Thyroid gland (tissue), 4 donors: ENCODE measurements around the gene ARHGAP35.

Experiments used
- POLR2A ChIP-seq, 2 donors: fragments of 450-650 bp; IDR thresholded peaks; one replicate each; pipeline ENCODE4 v1.6.1; 2017; ENCODE audit warnings: antibody characterized with exemption in 2 of 2, mild to moderate bottlenecking in 2 of 2, moderate library complexity in 1 of 2
- TF ChIP-seq, protein P1 (sequence below), 6 experiments: fragments of 200-600 bp in 3 of 6; fragments of 450-650 bp in 3 of 6; sonication (generic) in 3 of 6; IDR thresholded peaks; one replicate each; pipeline ENCODE4 v1.5.1; 2016 to 2019; ENCODE audit warnings: antibody characterized with exemption in 6 of 6, mild to moderate bottlenecking in 2 of 6, inconsistent platforms in 1 of 6, moderate library complexity in 1 of 6

DNA sequence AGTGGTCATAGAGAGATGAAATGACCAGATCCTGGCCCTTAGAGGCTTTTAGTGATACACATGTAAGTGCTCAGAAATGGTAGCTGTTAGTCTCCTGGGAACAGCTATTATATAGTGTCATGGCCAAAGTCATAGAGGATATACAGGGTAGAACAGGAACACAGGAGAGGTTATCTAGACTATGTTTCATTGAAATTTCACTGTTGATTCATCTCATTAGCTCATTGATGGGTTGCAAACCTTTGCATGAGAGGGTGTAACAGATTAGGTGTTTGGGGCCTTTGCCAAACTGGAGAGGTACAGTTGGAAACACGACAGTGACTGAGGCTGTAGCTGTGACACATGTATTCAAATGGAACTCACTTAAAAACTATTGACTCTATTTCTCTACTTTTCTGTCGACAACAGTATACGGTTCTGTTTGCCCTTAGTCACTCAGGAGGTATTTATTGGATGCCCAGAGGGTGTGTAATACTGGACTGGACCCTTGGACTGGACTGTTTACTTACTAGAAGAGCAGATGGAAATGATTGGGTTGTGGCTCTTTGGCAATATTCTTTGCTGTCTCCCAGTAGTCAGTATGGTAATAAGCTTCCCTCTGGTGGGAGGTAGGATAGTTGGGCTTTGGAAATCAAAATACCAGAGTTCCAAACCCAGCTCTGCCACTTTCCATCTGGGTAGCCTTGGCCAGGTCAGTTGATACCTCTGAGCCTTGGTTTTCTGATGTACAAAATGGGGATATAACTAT is 29.8 kb downstream of the ARHGAP35 start:
- TF ChIP-seq, protein P1, sequence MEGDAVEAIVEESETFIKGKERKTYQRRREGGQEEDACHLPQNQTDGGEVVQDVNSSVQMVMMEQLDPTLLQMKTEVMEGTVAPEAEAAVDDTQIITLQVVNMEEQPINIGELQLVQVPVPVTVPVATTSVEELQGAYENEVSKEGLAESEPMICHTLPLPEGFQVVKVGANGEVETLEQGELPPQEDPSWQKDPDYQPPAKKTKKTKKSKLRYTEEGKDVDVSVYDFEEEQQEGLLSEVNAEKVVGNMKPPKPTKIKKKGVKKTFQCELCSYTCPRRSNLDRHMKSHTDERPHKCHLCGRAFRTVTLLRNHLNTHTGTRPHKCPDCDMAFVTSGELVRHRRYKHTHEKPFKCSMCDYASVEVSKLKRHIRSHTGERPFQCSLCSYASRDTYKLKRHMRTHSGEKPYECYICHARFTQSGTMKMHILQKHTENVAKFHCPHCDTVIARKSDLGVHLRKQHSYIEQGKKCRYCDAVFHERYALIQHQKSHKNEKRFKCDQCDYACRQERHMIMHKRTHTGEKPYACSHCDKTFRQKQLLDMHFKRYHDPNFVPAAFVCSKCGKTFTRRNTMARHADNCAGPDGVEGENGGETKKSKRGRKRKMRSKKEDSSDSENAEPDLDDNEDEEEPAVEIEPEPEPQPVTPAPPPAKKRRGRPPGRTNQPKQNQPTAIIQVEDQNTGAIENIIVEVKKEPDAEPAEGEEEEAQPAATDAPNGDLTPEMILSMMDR (IDR thresholded peaks at IDR 0.05), result no peak
- no peak for TF ChIP-seq POLR2A (IDR thresholded peaks at IDR 0.05)
